Hypothalamus (tissue), 51 donors: Measurements from ENCODE around the gene BRME1.

ENCODE experiments used
- DNase-seq, 51 donors: peaks; one replicate each; lab custom pipeline; 2025; lab: John Stamatoyannopoulos, UW

Gene BRME1

DNA sequence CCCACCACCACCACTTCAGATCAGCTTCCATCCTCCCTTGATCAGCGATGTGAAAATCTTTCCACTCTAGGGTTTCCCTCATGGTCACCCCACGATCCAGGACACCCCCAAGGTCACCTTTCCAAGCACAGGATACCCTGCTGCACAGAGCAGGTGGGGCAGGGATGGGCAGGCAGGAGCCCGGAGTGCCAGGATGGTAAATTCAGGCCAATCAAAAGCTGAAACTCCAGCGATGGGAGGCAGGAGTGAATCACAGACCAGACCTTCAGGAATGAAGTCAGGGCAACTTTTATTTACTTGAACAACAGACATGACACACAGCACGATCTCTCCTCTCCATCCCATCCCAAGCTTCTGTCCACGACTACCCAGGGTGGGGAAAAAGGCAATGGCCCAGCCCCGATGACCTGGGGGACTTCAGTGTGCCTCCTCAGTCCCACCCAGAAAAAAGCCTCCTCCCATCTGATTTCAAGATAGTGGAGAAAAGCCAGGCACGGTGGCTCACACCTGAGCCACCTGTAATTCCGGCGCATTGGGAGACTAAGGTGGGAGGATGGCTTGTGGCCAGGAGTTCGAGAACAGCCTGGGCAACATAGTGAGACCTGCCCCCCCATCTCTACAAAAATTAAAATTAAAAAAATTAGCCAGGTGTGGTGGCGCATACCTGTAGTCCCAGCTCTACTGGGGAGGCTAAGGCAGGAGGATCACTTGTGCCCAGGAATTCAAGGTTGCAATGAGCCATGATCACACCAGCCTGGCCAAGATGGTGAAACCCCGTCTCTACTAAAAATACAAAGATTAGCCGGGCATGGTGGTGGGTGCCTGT lies 71.5 kb downstream of the BRME1 start:
- DNase-seq, result no peak

DNA sequence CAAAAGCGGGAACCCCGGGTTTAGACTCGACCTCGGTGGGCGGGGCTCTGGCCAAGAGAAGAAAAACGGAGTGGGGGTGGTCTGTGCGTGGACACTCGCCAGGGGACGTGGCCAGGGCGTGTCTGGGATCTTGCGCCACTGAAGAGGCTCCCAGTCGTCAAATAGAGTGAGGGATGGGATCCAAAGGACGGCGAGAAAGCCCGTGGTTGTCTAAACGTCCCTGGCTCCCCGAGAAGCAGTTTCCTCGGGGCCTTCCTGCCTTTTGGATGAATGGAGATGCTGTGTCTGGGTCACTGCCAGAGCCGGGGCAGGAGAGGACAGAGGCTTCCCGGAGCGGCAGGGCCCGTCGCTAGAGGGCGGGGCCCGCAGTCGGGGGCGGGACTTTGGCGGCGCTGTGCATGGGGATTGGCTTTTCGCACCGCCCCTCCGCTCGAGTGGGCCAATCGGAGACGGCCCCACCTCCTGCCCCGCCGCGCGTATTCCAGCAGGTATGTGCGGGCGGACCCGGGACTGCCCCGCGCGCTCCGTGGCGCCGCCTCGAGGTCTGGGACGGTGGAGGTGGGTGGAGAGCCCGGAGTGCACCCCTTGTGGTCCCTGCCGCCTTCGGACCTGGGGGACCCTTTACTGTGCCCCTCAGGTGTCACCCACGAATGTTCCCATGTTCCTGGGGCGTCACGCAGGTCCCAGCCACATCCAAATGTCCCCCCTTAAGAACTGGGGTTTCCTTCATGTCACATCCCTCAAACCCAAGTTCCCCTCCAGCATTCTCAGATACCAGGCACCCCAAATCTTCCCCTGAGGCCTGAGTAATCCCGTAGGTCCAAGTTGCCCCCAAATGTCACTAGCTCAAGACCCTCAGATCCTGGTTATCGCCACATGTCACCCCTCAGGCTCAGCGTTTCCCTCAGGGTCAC lies 72.3 kb downstream of the BRME1 start:
- peak in 50 of 51 donors; percentile 25 to 94 (median 78) for DNase-seq
